ENCODE data around the gene TMEM178B. TPM values are rescaled to one million over a fixed set of nuclear protein-coding genes. Genes with fewer than 3 reads are reported as not detected.

Gene TMEM178B
- total and polyA plus RNA-seq, 9 of the 15 experiments (the other 6 are each of a cell fraction or from before 2014, with no cell fraction given) = under 0.01 to 0.03 (median 0.01) TPM; not detected in 5

DNA sequence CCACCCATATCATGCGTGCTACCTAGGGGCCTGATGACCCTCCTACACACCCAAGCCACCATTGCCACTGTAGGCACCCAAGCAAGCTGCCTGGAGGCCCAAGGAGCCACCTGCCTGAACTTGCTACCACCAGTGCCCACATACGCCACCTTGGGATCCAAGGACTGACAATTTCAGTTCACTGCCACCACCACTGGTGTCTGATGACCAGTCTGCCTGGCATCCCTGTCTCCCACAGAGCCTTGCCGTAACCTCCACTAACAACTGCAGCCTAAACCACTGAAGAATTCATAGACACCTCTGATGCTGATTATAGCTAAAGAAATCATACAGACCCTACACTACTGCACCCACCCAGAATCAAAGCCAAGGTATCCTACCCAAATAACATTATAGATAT is 58.8 kb downstream of the TMEM178B start:
- Histone ChIP-seq H4K20me1 (replicated peaks; ENCODE audit: control insufficient read depth, insufficient read depth, low read length) (no peaks in the 10 kb centered on the region), H3K36me3 (ENCODE audit: control insufficient read depth, insufficient read depth, low read length) (no peaks in the 10 kb centered on the region), H3K4me2 (ENCODE audit: insufficient read depth, low read length) (no peak overlapping the region), H3K27me3 (ENCODE audit: control insufficient read depth in 2 of 2, insufficient read depth in 2 of 2, low read length in 2 of 2) (no peaks in the 10 kb centered on the region), H3K9ac (ENCODE audit: insufficient read depth in 1 of 2, low read depth in 2 of 2, low read length in 2 of 2) (0 out of 4 replicates have a peak overlapping the region, but pooled peaks of 1 of the 2 experiments have one; percentile 38), H3K9me1 (ENCODE audit: control insufficient read depth, insufficient read depth, low read length) (no peaks in the 10 kb centered on the region), H2AFZ (ENCODE audit: low read depth, low read length) (no peak overlapping the region), H3K4me1 (replicated peaks in 1 of 2; ENCODE audit: control insufficient read depth in 2 of 2, insufficient read depth in 2 of 2, low read length in 2 of 2) (no peaks in the 10 kb centered on the region), H3K79me2 (ENCODE audit: control insufficient read depth, insufficient read depth, low read length) (no peaks in the 10 kb centered on the region), H3K9me3 (replicated peaks; ENCODE audit: control insufficient read depth, insufficient read depth, low read depth, low read length) (no peaks in the 10 kb centered on the region), H3K27ac (ENCODE audit: extremely low read depth, low read depth, low read length) (no peak overlapping the region), H3K4me3 (no peak overlapping the region)
- intact Hi-C loops (cut with micrococcal nuclease) = no loop called here
- no peak for FAIRE-seq
- ChIA-PET CTCF (ENCODE audit: low intra/inter-chr PET ratio) (no interaction called here), POLR2A (no interaction called here)
- no peak for DNase-seq (ENCODE audit: extremely low read depth in 1 of 4, low spot score in 3 of 4)
- no TSS peak for BruUV-seq (replicated peaks)
- in situ Hi-C loops (cut with MboI) = no loop called here
- TF ChIP-seq, protein P1, sequence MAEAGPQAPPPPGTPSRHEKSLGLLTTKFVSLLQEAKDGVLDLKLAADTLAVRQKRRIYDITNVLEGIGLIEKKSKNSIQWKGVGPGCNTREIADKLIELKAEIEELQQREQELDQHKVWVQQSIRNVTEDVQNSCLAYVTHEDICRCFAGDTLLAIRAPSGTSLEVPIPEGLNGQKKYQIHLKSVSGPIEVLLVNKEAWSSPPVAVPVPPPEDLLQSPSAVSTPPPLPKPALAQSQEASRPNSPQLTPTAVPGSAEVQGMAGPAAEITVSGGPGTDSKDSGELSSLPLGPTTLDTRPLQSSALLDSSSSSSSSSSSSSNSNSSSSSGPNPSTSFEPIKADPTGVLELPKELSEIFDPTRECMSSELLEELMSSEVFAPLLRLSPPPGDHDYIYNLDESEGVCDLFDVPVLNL (CRISPR knock-in tag; IDR thresholded peaks at IDR 0.05; ENCODE audit: low read depth) = no peak
- TF ChIP-seq, protein P2, sequence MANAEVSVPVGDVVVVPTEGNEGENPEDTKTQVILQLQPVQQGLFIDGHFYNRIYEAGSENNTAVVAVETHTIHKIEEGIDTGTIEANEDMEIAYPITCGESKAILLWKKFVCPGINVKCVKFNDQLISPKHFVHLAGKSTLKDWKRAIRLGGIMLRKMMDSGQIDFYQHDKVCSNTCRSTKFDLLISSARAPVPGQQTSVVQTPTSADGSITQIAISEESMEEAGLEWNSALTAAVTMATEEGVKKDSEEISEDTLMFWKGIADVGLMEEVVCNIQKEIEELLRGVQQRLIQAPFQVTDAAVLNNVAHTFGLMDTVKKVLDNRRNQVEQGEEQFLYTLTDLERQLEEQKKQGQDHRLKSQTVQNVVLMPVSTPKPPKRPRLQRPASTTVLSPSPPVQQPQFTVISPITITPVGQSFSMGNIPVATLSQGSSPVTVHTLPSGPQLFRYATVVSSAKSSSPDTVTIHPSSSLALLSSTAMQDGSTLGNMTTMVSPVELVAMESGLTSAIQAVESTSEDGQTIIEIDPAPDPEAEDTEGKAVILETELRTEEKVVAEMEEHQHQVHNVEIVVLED (CRISPR knock-in tag; IDR thresholded peaks at IDR 0.05) = no peak
- no peak for TF ChIP-seq MITF (IDR thresholded peaks at IDR 0.05)
- TF ChIP-seq ZFX (CRISPR knock-in tag; IDR thresholded peaks at IDR 0.05) = no peak
- ATAC-seq = no peak
- 5% methylated on average over 3 of the region's 3 CpGs for whole genome bisulfite sequencing (ENCODE audit: insufficient coverage, low coverage, missing lambda C conversion rate)
